ENCODE measurements around the gene NOL7. TPM values are rescaled to one million over a fixed set of nuclear protein-coding genes. Genes with fewer than 3 reads are reported as not detected.

Gene NOL7
- total and polyA plus RNA-seq, 2 donors (not counting 1 experiment from before 2014, with no cell fraction given): 24.7 to 58.3 TPM

DNA sequence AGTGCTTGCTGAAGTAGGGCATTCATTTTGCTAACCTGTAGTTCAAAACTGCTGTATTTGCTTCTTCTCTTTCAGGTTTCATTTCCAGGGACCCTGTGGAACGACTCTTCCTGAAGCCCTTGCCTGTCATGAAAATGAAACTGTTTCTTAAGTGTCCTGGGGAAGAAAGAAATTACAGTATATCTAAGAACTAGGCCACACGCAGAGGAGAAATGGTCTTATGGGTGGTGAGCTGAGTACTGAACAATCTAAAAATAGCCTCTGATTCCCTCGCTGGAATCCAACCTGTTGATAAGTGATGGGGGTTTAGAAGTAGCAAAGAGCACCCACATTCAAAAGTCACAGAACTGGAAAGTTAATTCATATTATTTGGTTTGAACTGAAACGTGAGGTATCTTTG is 3.4 kb upstream of the NOL7 start:
- ChIA-PET POLR2A (no interaction called here), CTCF (interaction anchor here (7.2 kb wide), 1 partner anchor 37 kb away, joined by 53 read pairs; the partner anchor contains the start of gene SIRT5)
- peak overlapping the region; percentile 26 for H2AFZ ChIP-seq (ENCODE audit: insufficient read depth, low read depth, low read length, poor library complexity, severe bottlenecking)
- H3K4me1 ChIP-seq (ENCODE audit: control insufficient read depth in 2 of 2, insufficient read depth in 2 of 2, low read length in 2 of 2): peaks cover 15 to 19% of the 10 kb centered on the region in 2 donors
- H3K4me2 ChIP-seq (replicated peaks; ENCODE audit: low read depth, low read length, poor library complexity, severe bottlenecking): no peak overlapping the region
- intact Hi-C loops (cut with micrococcal nuclease): loop anchor here (10.0 kb wide), 1 partner anchor 157 kb away; no protein-coding TSS in a partner anchor
- Mint-ChIP-seq H3K4me3 (no peak overlapping the region), H3K27ac (peak overlapping the region; percentile 23), H3K9me3 (ENCODE audit: insufficient read depth) (no peaks in the 10 kb centered on the region), H3K4me1 (peaks cover 36% of the 10 kb centered on the region), H3K27me3 (no peaks in the 10 kb centered on the region)
- no peak for DNase-seq
- H3K9me3 ChIP-seq (ENCODE audit: control extremely low read depth in 1 of 3, control insufficient read depth in 2 of 3, insufficient read depth in 1 of 3, low read length in 2 of 3): no peaks in the 10 kb centered on the region
- peak overlapping the region in 1 of 2 donors; percentile 53 for H3K27ac ChIP-seq (ENCODE audit: low read length in 2 of 2)
- H3K4me3 ChIP-seq (ENCODE audit: control extremely low read depth in 1 of 5, extremely low read depth in 1 of 5, insufficient read depth in 1 of 5, low read depth in 2 of 5, low read length in 4 of 5): no peak overlapping the region
- TF ChIP-seq, protein P1, sequence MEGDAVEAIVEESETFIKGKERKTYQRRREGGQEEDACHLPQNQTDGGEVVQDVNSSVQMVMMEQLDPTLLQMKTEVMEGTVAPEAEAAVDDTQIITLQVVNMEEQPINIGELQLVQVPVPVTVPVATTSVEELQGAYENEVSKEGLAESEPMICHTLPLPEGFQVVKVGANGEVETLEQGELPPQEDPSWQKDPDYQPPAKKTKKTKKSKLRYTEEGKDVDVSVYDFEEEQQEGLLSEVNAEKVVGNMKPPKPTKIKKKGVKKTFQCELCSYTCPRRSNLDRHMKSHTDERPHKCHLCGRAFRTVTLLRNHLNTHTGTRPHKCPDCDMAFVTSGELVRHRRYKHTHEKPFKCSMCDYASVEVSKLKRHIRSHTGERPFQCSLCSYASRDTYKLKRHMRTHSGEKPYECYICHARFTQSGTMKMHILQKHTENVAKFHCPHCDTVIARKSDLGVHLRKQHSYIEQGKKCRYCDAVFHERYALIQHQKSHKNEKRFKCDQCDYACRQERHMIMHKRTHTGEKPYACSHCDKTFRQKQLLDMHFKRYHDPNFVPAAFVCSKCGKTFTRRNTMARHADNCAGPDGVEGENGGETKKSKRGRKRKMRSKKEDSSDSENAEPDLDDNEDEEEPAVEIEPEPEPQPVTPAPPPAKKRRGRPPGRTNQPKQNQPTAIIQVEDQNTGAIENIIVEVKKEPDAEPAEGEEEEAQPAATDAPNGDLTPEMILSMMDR (IDR thresholded peaks at IDR 0.05): no peak
- TF ChIP-seq EZH2 (IDR thresholded peaks at IDR 0.05; ENCODE audit: borderline replicate concordance, insufficient read depth, low read depth, low read length, poor library complexity, severe bottlenecking): no peak
- H3K79me2 ChIP-seq (ENCODE audit: control insufficient read depth, insufficient read depth, low read length): peaks cover 15% of the 10 kb centered on the region
- WGBS (ENCODE audit: insufficient coverage): no CpG with 5 or more reads among the region's 4 CpGs
- H3K36me3 ChIP-seq (replicated peaks in 1 of 2; ENCODE audit: control extremely low read depth in 1 of 2, control insufficient read depth in 1 of 2, extremely low read depth in 1 of 2, insufficient read depth in 2 of 2, low read length in 1 of 2): peaks cover 0 to 4% of the 10 kb centered on the region in 2 experiments
- no peaks in the 10 kb centered on the region for H3K27me3 ChIP-seq (replicated peaks in 1 of 4; ENCODE audit: control extremely low read depth in 1 of 4, control insufficient read depth in 3 of 4, insufficient read depth in 4 of 4, low read length in 3 of 4)
- no peak for ATAC-seq (ENCODE audit: low read depth)
- H4K20me1 ChIP-seq (ENCODE audit: control insufficient read depth, insufficient read depth, low read length, poor library complexity, severe bottlenecking): peaks cover 14% of the 10 kb centered on the region
- H3K9ac ChIP-seq (ENCODE audit: low read length): no peak overlapping the region

DNA sequence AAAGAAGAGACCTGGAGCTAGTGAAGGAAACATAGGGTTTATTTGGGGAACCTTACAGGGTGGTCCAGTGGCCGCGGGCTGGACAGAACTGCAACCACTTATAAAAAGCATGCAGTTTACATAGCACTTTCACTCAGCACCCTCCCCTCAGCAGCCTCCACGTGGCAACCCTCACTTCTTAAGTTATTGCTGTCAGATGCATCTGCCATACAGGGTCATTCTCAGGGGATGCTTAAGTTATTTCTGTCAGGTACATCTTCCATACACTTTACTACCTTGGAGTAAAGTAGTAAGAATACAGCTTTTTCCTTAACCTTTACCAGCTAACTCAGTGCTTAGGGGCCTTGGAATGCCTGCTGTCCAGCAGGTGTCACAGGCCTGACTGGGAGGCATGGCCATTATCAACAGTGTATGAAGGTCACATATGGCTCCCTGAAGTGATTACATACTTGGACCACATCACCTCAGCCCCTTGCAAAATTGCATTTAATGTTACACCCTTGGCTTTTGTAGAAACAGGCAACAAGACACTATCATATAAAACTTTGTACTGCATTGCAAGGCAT is 2.0 kb upstream of the NOL7 start:
- WGBS (ENCODE audit: insufficient coverage): 71% methylated on average over 2 of the region's 3 CpGs
- peaks cover 25% of the 10 kb centered on the region for H4K20me1 ChIP-seq (ENCODE audit: control insufficient read depth, insufficient read depth, low read length, poor library complexity, severe bottlenecking)
- H3K27ac Mint-ChIP-seq: peak overlapping the region; percentile 26
- H2AFZ ChIP-seq (ENCODE audit: insufficient read depth, low read depth, low read length, poor library complexity, severe bottlenecking): no peak overlapping the region
- peaks cover 46% of the 10 kb centered on the region for H3K4me1 Mint-ChIP-seq
- H3K27me3 ChIP-seq (replicated peaks in 1 of 4; ENCODE audit: control extremely low read depth in 1 of 4, control insufficient read depth in 3 of 4, insufficient read depth in 4 of 4, low read length in 3 of 4): no peaks in the 10 kb centered on the region
- no peak overlapping the region for H3K4me3 ChIP-seq (ENCODE audit: control extremely low read depth in 1 of 5, extremely low read depth in 1 of 5, insufficient read depth in 1 of 5, low read depth in 2 of 5, low read length in 4 of 5)
- H3K4me3 Mint-ChIP-seq: peak overlapping the region; percentile 32
- TF ChIP-seq EZH2 (IDR thresholded peaks at IDR 0.05; ENCODE audit: borderline replicate concordance, insufficient read depth, low read depth, low read length, poor library complexity, severe bottlenecking): no peak
- TF ChIP-seq, protein P1 (IDR thresholded peaks at IDR 0.05): no peak
- no peak overlapping the region for H3K4me2 ChIP-seq (replicated peaks; ENCODE audit: low read depth, low read length, poor library complexity, severe bottlenecking)
- peaks cover 16 to 22% of the 10 kb centered on the region in 2 donors for H3K4me1 ChIP-seq (ENCODE audit: control insufficient read depth in 2 of 2, insufficient read depth in 2 of 2, low read length in 2 of 2)
- no peak for ATAC-seq (ENCODE audit: low read depth)
- H3K9me3 ChIP-seq (ENCODE audit: control extremely low read depth in 1 of 3, control insufficient read depth in 2 of 3, insufficient read depth in 1 of 3, low read length in 2 of 3): no peaks in the 10 kb centered on the region
- peaks cover 24% of the 10 kb centered on the region for H3K79me2 ChIP-seq (ENCODE audit: control insufficient read depth, insufficient read depth, low read length)
- peaks cover 0 to 17% of the 10 kb centered on the region in 2 experiments for H3K36me3 ChIP-seq (replicated peaks in 1 of 2; ENCODE audit: control extremely low read depth in 1 of 2, control insufficient read depth in 1 of 2, extremely low read depth in 1 of 2, insufficient read depth in 2 of 2, low read length in 1 of 2)
- CTCF ChIA-PET: interaction anchor here (0.8 to 7.2 kb wide), 3 partner anchors 38 to 86 kb away, joined by 3 to 53 read pairs (median 4); partner anchors contain the start of gene SIRT5
- H3K9ac ChIP-seq (ENCODE audit: low read length): no peak overlapping the region
- no peaks in the 10 kb centered on the region for H3K27me3 Mint-ChIP-seq
- peak; percentile 15 for DNase-seq
- POLR2A ChIA-PET: no interaction called here
- intact Hi-C loops (cut with micrococcal nuclease): loop anchor here (10.0 kb wide), 1 partner anchor 158 kb away; no protein-coding TSS in a partner anchor
- no peaks in the 10 kb centered on the region for H3K9me3 Mint-ChIP-seq (ENCODE audit: insufficient read depth)
- no peak overlapping the region for H3K27ac ChIP-seq (ENCODE audit: low read length in 2 of 2)

Data from B cell (primary cell).